Thoracic aorta (tissue), 2 donors: ENCODE measurements around the gene PAQR7. TPM values are rescaled to one million over a fixed set of nuclear protein-coding genes. Genes with fewer than 3 reads are reported as not detected.

ENCODE experiments used
- ATAC-seq: fragments of 150-250 bp; one replicate; pipeline ENCODE4 v1.8.0; 2017; ENCODE audit warnings: low read depth; ENCODE audit not compliant: insufficient number of reproducible peaks, low FRiP score
- DNase-seq: peaks from one replicate; pipeline ENCODE4 v3.0.0-alpha.2; 2020; ENCODE audit warnings: low spot score
- H3K27ac ChIP-seq, 2 donors: fragments of 200-600 bp; sonication (generic); 1 replicate in 1 of 2; 2 replicates in 1 of 2; pipeline ENCODE4 v1.5.1; 2016; ENCODE audit warnings: mild to moderate bottlenecking in 2 of 2, moderate library complexity in 2 of 2
- H3K27me3 ChIP-seq: fragments of 200-600 bp; sonication (generic); replicated peaks from 2 replicates; pipeline ENCODE4 v1.6.0; 2016; ENCODE audit warnings: mild to moderate bottlenecking; ENCODE audit not compliant: insufficient read depth
- H3K36me3 ChIP-seq: fragments of 200-600 bp; sonication (generic); one replicate; pipeline ENCODE4 v1.5.1; 2016
- H3K4me1 ChIP-seq, 2 donors: fragments of 200-600 bp; sonication (generic); 1 replicate in 1 of 2; 2 replicates in 1 of 2; pipeline versions ENCODE4 v1.5.1 to v1.6.0; 2016; ENCODE audit warnings: low read depth in 2 of 2, mild to moderate bottlenecking in 1 of 2; ENCODE audit not compliant: control insufficient read depth in 1 of 2
- H3K4me3 ChIP-seq: fragments of 200-600 bp; sonication (generic); 2 replicates; pipeline ENCODE4 v1.5.1; 2016; ENCODE audit warnings: mild to moderate bottlenecking
- H3K9me3 ChIP-seq: fragments of 200-600 bp; sonication (generic); 2 replicates; pipeline ENCODE4 v1.5.1; 2016
- CTCF ChIP-seq: fragments of 200-600 bp; sonication (generic); IDR thresholded peaks from one replicate; pipeline ENCODE4 v1.5.1; 2019; ENCODE audit warnings: antibody characterized with exemption
- total RNA-seq, 2 donors: library from RNA; depleted of rRNA; stranded (reverse); fragments of >200 nt; gene quantifications; one replicate each; pipeline versions ENCODE4 v1.1.0 to v1.2.3, GENCODE V29; 2016

Gene PAQR7
- total RNA-seq, 2 donors from 2014 or later: 7.0 to 7.1 TPM

GRCh38 chr1:25873120-25873519, 2.4 kb downstream of the PAQR7 start:
- Histone ChIP-seq H3K36me3 (no peaks in the 10 kb centered on the region), H3K4me1 (peaks cover 3 to 33% of the 10 kb centered on the region in 2 donors), H3K4me3 (no peak overlapping the region), H3K27ac (no peak overlapping the region), H3K9me3 (no peaks in the 10 kb centered on the region), H3K27me3 (no peaks in the 10 kb centered on the region)
- ATAC-seq (no peak), DNase-seq (no peak)
- no peak for TF ChIP-seq CTCF

GRCh38 chr1:25872713-25873112, 2.8 kb downstream of the PAQR7 start:
- ATAC-seq (no peak), DNase-seq (no peak)
- no peaks in the 10 kb centered on the region for H3K27me3 ChIP-seq
- H3K9me3 ChIP-seq: no peaks in the 10 kb centered on the region
- peaks cover 3 to 33% of the 10 kb centered on the region in 2 donors for H3K4me1 ChIP-seq
- no peak overlapping the region for H3K4me3 ChIP-seq
- no peak for TF ChIP-seq CTCF
- H3K36me3 ChIP-seq: no peaks in the 10 kb centered on the region
- no peak overlapping the region for H3K27ac ChIP-seq

GRCh38 chr1:25871704-25872494, 3.6 kb downstream of the PAQR7 start:
- TF ChIP-seq CTCF: no peak
- DNase-seq (no peak), ATAC-seq (no peak)
- Histone ChIP-seq H3K36me3 (no peaks in the 10 kb centered on the region), H3K4me3 (no peak overlapping the region), H3K27ac (no peak overlapping the region), H3K9me3 (no peaks in the 10 kb centered on the region), H3K27me3 (no peaks in the 10 kb centered on the region), H3K4me1 (peaks cover 3 to 33% of the 10 kb centered on the region in 2 donors)

- TF ChIP-seq CTCF: no peak
- H3K27me3 ChIP-seq: no peaks in the 10 kb centered on the region
- no peak overlapping the region for H3K27ac ChIP-seq
- DNase-seq: no peak
- ATAC-seq: no peak
- H3K4me1 ChIP-seq: peaks cover 3 to 33% of the 10 kb centered on the region in 2 donors
- H3K36me3 ChIP-seq: no peaks in the 10 kb centered on the region
- H3K9me3 ChIP-seq: no peaks in the 10 kb centered on the region
- no peak overlapping the region for H3K4me3 ChIP-seq
These were observed 4.3 kb downstream of the PAQR7 start for GRCh38 chr1:25871086-25871703.

- no peak for TF ChIP-seq CTCF
- DNase-seq (no peak), ATAC-seq (no peak)
- Histone ChIP-seq H3K27me3 (no peaks in the 10 kb centered on the region), H3K27ac (no peak overlapping the region), H3K36me3 (no peaks in the 10 kb centered on the region), H3K4me3 (no peak overlapping the region), H3K9me3 (no peaks in the 10 kb centered on the region), H3K4me1 (peaks cover 3 to 33% of the 10 kb centered on the region in 2 donors)
These were observed 4.9 kb downstream of the PAQR7 start for GRCh38 chr1:25870614-25871013.
